ENCODE measurements around the gene TGM4.

The TGM4 gene

GRCh38 chr3:44957986-44958385 lies 83.6 kb downstream of the TGM4 start:
- DNase-seq, result no peak

- DNase-seq, result no peak
Observed at GRCh38 chr3:44958386-44958785, 84.0 kb downstream of the TGM4 start.

GRCh38 chr3:44960387-44961026 lies 86.1 kb downstream of the TGM4 start:
- DNase-seq, result no peak

GRCh38 chr3:44961888-44962287 lies 87.5 kb downstream of the TGM4 start:
- DNase-seq, result no peak

GRCh38 chr3:44962621-44963393 lies 88.4 kb downstream of the TGM4 start:
- DNase-seq, result no peak

GRCh38 chr3:44963571-44964325 lies 89.3 kb downstream of the TGM4 start:
- no peak for DNase-seq

Measured in KG1 (cell line).